H1 (cell line): ENCODE measurements around the gene R3HCC1L.

Experiments used
- HDAC2 ChIP-seq, 2 experiments: fragments of 300-600 bp in 1 of 2; sonication (generic) in 1 of 2; IDR thresholded peaks; 2 replicates each; pipeline ENCODE4 v1.6.1; 2011 to 2012; ENCODE audit warnings: low read depth in 2 of 2, low read length in 2 of 2, mild to moderate bottlenecking in 2 of 2, moderate library complexity in 2 of 2, borderline replicate concordance in 1 of 2, inconsistent platforms in 1 of 2
- JUN ChIP-seq: IDR thresholded peaks from 2 replicates; pipeline ENCODE4 v1.6.1; 2011; ENCODE audit warnings: low read depth, mild to moderate bottlenecking, improper control_type of control experiment, low read length
- POLR2A ChIP-seq, 2 experiments: IDR thresholded peaks; 1 replicate in 1 of 2; 2 replicates in 1 of 2; pipeline ENCODE4 v1.6.1; 2011; ENCODE audit warnings: low read depth in 2 of 2, low read length in 2 of 2, mild to moderate bottlenecking in 2 of 2; ENCODE audit errors: control extremely low read depth in 1 of 2
- POLR2AphosphoS5 ChIP-seq: IDR thresholded peaks from 2 replicates; pipeline ENCODE4 v1.6.1; 2011; ENCODE audit warnings: low read depth, low read length
- TAF1 ChIP-seq: IDR thresholded peaks from 2 replicates; pipeline ENCODE4 v1.6.1; 2011; ENCODE audit warnings: mild to moderate bottlenecking, low read depth, low read length
- TBP ChIP-seq: IDR thresholded peaks from 2 replicates; pipeline ENCODE4 v1.6.1; 2011; ENCODE audit warnings: low read depth, low read length, improper control_type of control experiment
- TF ChIP-seq, protein P1 (sequence below), 3 experiments: IDR thresholded peaks; 1 replicate in 2 of 3; 2 replicates in 1 of 3; pipeline versions ENCODE4 v1.5.1 to v1.6.1; 2011; ENCODE audit warnings: low read length in 3 of 3, mild to moderate bottlenecking in 3 of 3, inconsistent platforms in 2 of 3, low read depth in 1 of 3, moderate library complexity in 1 of 3; ENCODE audit not compliant: insufficient read depth in 1 of 3; ENCODE audit errors: control extremely low read depth in 1 of 3

DNA sequence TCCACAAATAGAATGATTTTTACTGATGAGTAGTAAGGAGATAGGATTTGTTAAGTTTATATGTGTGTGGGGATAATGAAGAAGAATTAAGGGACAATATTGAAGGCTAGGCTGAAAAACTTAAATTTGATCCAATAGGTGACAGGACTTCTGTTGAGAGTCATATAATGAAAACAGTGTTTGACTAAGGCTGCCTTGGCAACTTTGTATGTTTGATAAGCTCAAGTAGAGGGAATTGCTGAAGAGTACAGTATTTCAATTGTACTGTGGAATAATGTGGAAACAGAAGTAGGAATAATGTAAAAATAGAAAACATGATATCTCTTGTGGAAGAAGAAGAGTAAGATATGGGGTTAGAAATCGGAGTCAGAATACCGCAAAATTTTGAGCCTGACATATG lies 10.5 kb downstream of the R3HCC1L start:
- TF ChIP-seq HDAC2 (IDR thresholded peaks at IDR 0.05; ENCODE audit: borderline replicate concordance in 1 of 2, low read depth in 2 of 2, low read length in 2 of 2) (no peak), TBP (no peak), POLR2A (IDR thresholded peaks at IDR 0.05; ENCODE audit: control extremely low read depth in 1 of 2, low read depth in 2 of 2, low read length in 2 of 2) (no peak), JUN (no peak), POLR2AphosphoS5 (no peak), TAF1 (no peak)
- TF ChIP-seq, protein P1, sequence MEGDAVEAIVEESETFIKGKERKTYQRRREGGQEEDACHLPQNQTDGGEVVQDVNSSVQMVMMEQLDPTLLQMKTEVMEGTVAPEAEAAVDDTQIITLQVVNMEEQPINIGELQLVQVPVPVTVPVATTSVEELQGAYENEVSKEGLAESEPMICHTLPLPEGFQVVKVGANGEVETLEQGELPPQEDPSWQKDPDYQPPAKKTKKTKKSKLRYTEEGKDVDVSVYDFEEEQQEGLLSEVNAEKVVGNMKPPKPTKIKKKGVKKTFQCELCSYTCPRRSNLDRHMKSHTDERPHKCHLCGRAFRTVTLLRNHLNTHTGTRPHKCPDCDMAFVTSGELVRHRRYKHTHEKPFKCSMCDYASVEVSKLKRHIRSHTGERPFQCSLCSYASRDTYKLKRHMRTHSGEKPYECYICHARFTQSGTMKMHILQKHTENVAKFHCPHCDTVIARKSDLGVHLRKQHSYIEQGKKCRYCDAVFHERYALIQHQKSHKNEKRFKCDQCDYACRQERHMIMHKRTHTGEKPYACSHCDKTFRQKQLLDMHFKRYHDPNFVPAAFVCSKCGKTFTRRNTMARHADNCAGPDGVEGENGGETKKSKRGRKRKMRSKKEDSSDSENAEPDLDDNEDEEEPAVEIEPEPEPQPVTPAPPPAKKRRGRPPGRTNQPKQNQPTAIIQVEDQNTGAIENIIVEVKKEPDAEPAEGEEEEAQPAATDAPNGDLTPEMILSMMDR (IDR thresholded peaks at IDR 0.05; ENCODE audit: control extremely low read depth in 1 of 3, insufficient read depth in 1 of 3, low read depth in 1 of 3, low read length in 3 of 3), result no peak
